ENCODE data around the gene NEFH.

The NEFH gene

GRCh38 chr22:29489127-29489780, 9.2 kb downstream of the NEFH start:
- DNase-seq: peak in 1 of 56 donors; percentile 20

GRCh38 chr22:29491012-29491411, 11.0 kb downstream of the NEFH start:
- DNase-seq: no peak

GRCh38 chr22:29493636-29494035, 13.6 kb downstream of the NEFH start:
- DNase-seq: no peak

- DNase-seq: no peak
Measured at GRCh38 chr22:29499852-29500251, 19.8 kb downstream of the NEFH start.

- DNase-seq: peak in 29 of 56 donors; percentile 3 to 65 (median 21)
Measured at GRCh38 chr22:29503811-29504372, 23.9 kb downstream of the NEFH start.

GRCh38 chr22:29509298-29509697, 29.3 kb downstream of the NEFH start:
- DNase-seq: no peak

- no peak for DNase-seq
Measured at GRCh38 chr22:29509815-29510214, 29.8 kb downstream of the NEFH start.

GRCh38 chr22:29510542-29510941, 30.5 kb downstream of the NEFH start:
- DNase-seq: no peak

GRCh38 chr22:29511126-29511862, 31.3 kb downstream of the NEFH start:
- no peak for DNase-seq

GRCh38 chr22:29512031-29512430, 32.0 kb downstream of the NEFH start:
- DNase-seq: no peak

- DNase-seq: no peak
Measured at GRCh38 chr22:29517215-29517908, 37.3 kb downstream of the NEFH start.

GRCh38 chr22:29518427-29518826, 38.4 kb downstream of the NEFH start:
- no peak for DNase-seq

GRCh38 chr22:29519996-29520395, 40.0 kb downstream of the NEFH start:
- no peak for DNase-seq

GRCh38 chr22:29520851-29521250, 40.8 kb downstream of the NEFH start:
- no peak for DNase-seq

- DNase-seq: no peak
Measured at GRCh38 chr22:29521526-29521925, 41.5 kb downstream of the NEFH start.

- no peak for DNase-seq
Measured at GRCh38 chr22:29523761-29524160, 43.7 kb downstream of the NEFH start.

- DNase-seq: peak in 6 of 56 donors; percentile 2 to 25 (median 7)
Measured at GRCh38 chr22:29524442-29525191, 44.6 kb downstream of the NEFH start.

GRCh38 chr22:29528144-29528543, 48.1 kb downstream of the NEFH start:
- peak in 2 of 56 donors; percentile 9 to 15 for DNase-seq

GRCh38 chr22:29530716-29531115, 50.7 kb downstream of the NEFH start:
- no peak for DNase-seq

GRCh38 chr22:29531419-29531818, 51.4 kb downstream of the NEFH start:
- DNase-seq: no peak

GRCh38 chr22:29536411-29536810, 56.4 kb downstream of the NEFH start:
- no peak for DNase-seq
